B cell (primary cell): Measurements from ENCODE around the gene RAPGEF6.

ENCODE experiments used
- CTCF ChIP-seq: fragments of 200-600 bp; IDR thresholded peaks from one replicate; pipeline ENCODE4 v1.8.0; 2022; ENCODE audit warnings: antibody characterized with exemption, mild to moderate bottlenecking
- EZH2 ChIP-seq: IDR thresholded peaks from 2 replicates; pipeline ENCODE4 v1.6.1; 2012; ENCODE audit warnings: borderline replicate concordance, low read depth, mild to moderate bottlenecking, moderate library complexity, low read length; ENCODE audit not compliant: insufficient read depth, poor library complexity, severe bottlenecking

- TF ChIP-seq CTCF (no peak), EZH2 (no peak)
These were observed 70.8 kb downstream of the RAPGEF6 start for GRCh38 chr5:131564229-131564652.
